ENCODE measurements around the gene NPBWR2. TPM values are rescaled to one million over a fixed set of nuclear protein-coding genes. Genes with fewer than 3 reads are reported as not detected.
A peak's percentile ranks its signal among the peaks of the same experiment; 100 is the strongest.

The NPBWR2 gene
- total and polyA plus RNA-seq, 2 donors (not counting 3 experiments of a cell fraction or from before 2014, with no cell fraction given) = not detected

GRCh38 chr20:64146301-64146935 lies 39.1 kb upstream of the NPBWR2 start:
- H3K79me2 ChIP-seq (ENCODE audit: control insufficient read depth, insufficient read depth, low read length) = no peaks in the 10 kb centered on the region
- no peaks in the 10 kb centered on the region for H4K20me1 ChIP-seq (replicated peaks; ENCODE audit: control insufficient read depth, extremely low read depth, insufficient read depth, low read length)
- no peaks in the 10 kb centered on the region for H3K4me1 ChIP-seq (ENCODE audit: control insufficient read depth, extremely low read depth, insufficient read depth, low read length)
- no peaks in the 10 kb centered on the region for H3K27me3 ChIP-seq (ENCODE audit: control insufficient read depth in 2 of 2, insufficient read depth in 2 of 2, low read length in 2 of 2)
- ChIA-PET POLR2A (no interaction called here), CTCF (no interaction called here)
- H3K4me2 ChIP-seq (ENCODE audit: insufficient read depth, low read length) = no peak overlapping the region
- TF ChIP-seq POLR2A (IDR thresholded peaks at IDR 0.05; ENCODE audit: low read depth, low read length) (no peak), POLR2AphosphoS5 (IDR thresholded peaks at IDR 0.05; ENCODE audit: insufficient read depth, low read depth, low read length) (no peak), FOS (IDR thresholded peaks at IDR 0.05; ENCODE audit: borderline replicate concordance, insufficient read depth, low read length) (no peak), EZH2 (IDR thresholded peaks at IDR 0.05; ENCODE audit: borderline replicate concordance, low read depth, low read length, severe bottlenecking) (no peak), JUN (IDR thresholded peaks at IDR 0.05; ENCODE audit: borderline replicate concordance, insufficient read depth, insufficient read length, low read depth) (no peak), MAX (IDR thresholded peaks at IDR 0.05; ENCODE audit: insufficient read depth, insufficient read length) (no peak)
- H3K9me3 ChIP-seq (replicated peaks; ENCODE audit: control insufficient read depth, insufficient read depth, low read length) = peaks cover 2% of the 10 kb centered on the region
- H3K36me3 ChIP-seq (ENCODE audit: control insufficient read depth in 2 of 2, extremely low read depth in 1 of 2, insufficient read depth in 2 of 2, low read length in 2 of 2) = no peaks in the 10 kb centered on the region
- H3K9me1 ChIP-seq (replicated peaks; ENCODE audit: control insufficient read depth, extremely low read depth, insufficient read depth, low read length) = no peaks in the 10 kb centered on the region
- FAIRE-seq (no peak), DNase-seq (ENCODE audit: low read depth, low spot score) (no peak)
- BruUV-seq (replicated peaks) = no TSS peak
- intact Hi-C loops (cut with micrococcal nuclease) = no loop called here
- no peak overlapping the region for H3K27ac ChIP-seq (ENCODE audit: insufficient read depth, low read depth, low read length)
- no peak overlapping the region for H3K4me3 ChIP-seq (replicated peaks in 1 of 3; ENCODE audit: insufficient read depth in 1 of 3, low read depth in 1 of 3, low read length in 3 of 3)
- dilution Hi-C loops (cut with MboI; ENCODE audit: extremely low pct_ligation_motif_present, low sequenced_read_pairs) = no loop called here
- H3K9ac ChIP-seq (replicated peaks; ENCODE audit: extremely low read depth, insufficient read depth, low read length) = no peak overlapping the region
- no peak overlapping the region for H2AFZ ChIP-seq (ENCODE audit: low read depth, low read length)

GRCh38 chr20:64145458-64146300 lies 38.3 kb upstream of the NPBWR2 start:
- dilution Hi-C loops (cut with MboI; ENCODE audit: extremely low pct_ligation_motif_present, low sequenced_read_pairs) (no loop called here), intact Hi-C loops (cut with micrococcal nuclease) (no loop called here)
- no peaks in the 10 kb centered on the region for H3K9me1 ChIP-seq (replicated peaks; ENCODE audit: control insufficient read depth, extremely low read depth, insufficient read depth, low read length)
- no peak overlapping the region for H3K27ac ChIP-seq (ENCODE audit: insufficient read depth, low read depth, low read length)
- POLR2A ChIA-PET = no interaction called here
- CTCF ChIA-PET = no interaction called here
- no peaks in the 10 kb centered on the region for H3K4me1 ChIP-seq (ENCODE audit: control insufficient read depth, extremely low read depth, insufficient read depth, low read length)
- no peaks in the 10 kb centered on the region for H3K36me3 ChIP-seq (ENCODE audit: control insufficient read depth in 2 of 2, extremely low read depth in 1 of 2, insufficient read depth in 2 of 2, low read length in 2 of 2)
- FAIRE-seq (no peak), DNase-seq (ENCODE audit: low read depth, low spot score) (no peak)
- H3K9ac ChIP-seq (replicated peaks; ENCODE audit: extremely low read depth, insufficient read depth, low read length) = no peak overlapping the region
- TF ChIP-seq CTCF (IDR thresholded peaks at IDR 0.05; ENCODE audit: extremely low read depth in 1 of 2, insufficient read depth in 1 of 2, low read depth in 1 of 2, low read length in 2 of 2) (peak in 1 of 2 donors; percentile 4), POLR2A (IDR thresholded peaks at IDR 0.05; ENCODE audit: low read depth, low read length) (no peak), EZH2 (IDR thresholded peaks at IDR 0.05; ENCODE audit: borderline replicate concordance, low read depth, low read length, severe bottlenecking) (no peak)
- no peak overlapping the region for H2AFZ ChIP-seq (ENCODE audit: low read depth, low read length)
- no peaks in the 10 kb centered on the region for H4K20me1 ChIP-seq (replicated peaks; ENCODE audit: control insufficient read depth, extremely low read depth, insufficient read depth, low read length)
- H3K9me3 ChIP-seq (replicated peaks; ENCODE audit: control insufficient read depth, insufficient read depth, low read length) = peaks cover 2% of the 10 kb centered on the region
- no peaks in the 10 kb centered on the region for H3K79me2 ChIP-seq (ENCODE audit: control insufficient read depth, insufficient read depth, low read length)
- no peak overlapping the region for H3K4me3 ChIP-seq (replicated peaks in 1 of 3; ENCODE audit: insufficient read depth in 1 of 3, low read depth in 1 of 3, low read length in 3 of 3)
- no peaks in the 10 kb centered on the region for H3K27me3 ChIP-seq (ENCODE audit: control insufficient read depth in 2 of 2, insufficient read depth in 2 of 2, low read length in 2 of 2)
- no TSS peak for BruUV-seq (replicated peaks)
- H3K4me2 ChIP-seq (ENCODE audit: insufficient read depth, low read length) = no peak overlapping the region
